CD4-positive, CD25-positive, alpha-beta regulatory T cell (primary cell): ENCODE data around the gene CLCN3. TPM values are rescaled to one million over a fixed set of nuclear protein-coding genes. Genes with fewer than 3 reads are reported as not detected.
A peak's percentile ranks its signal among the peaks of the same experiment; 100 is the strongest.

Source experiments
- ATAC-seq, 2 donors: fragments of 150-1000 bp; cut with Tn5 transposase; one replicate each; pipeline ENCODE4 v1.10.0; 2021; ENCODE audit warnings: low read depth in 2 of 2, moderate number of reproducible peaks in 2 of 2, moderate library complexity in 1 of 2
- DNase-seq, 3 donors: peaks; one replicate each; pipeline versions ENCODE4 v3.0.0 to v3.0.0-alpha.2; 2012 to 2022; ENCODE audit warnings: mixed read lengths in 1 of 3
- H3K27ac ChIP-seq: one replicate; pipeline ENCODE4 v1.7.0; 2013; ENCODE audit warnings: mild to moderate bottlenecking, low read length; ENCODE audit not compliant: insufficient read depth, poor library complexity, severe bottlenecking
- H3K27me3 ChIP-seq: one replicate; pipeline ENCODE4 v1.7.0; 2013; ENCODE audit warnings: low read length; ENCODE audit not compliant: control insufficient read depth, insufficient read depth
- H3K36me3 ChIP-seq: one replicate; pipeline ENCODE4 v1.7.0; 2013; ENCODE audit warnings: mild to moderate bottlenecking, low read length, moderate library complexity; ENCODE audit not compliant: control insufficient read depth, insufficient read depth
- H3K4me1 ChIP-seq: 2 replicates; pipeline ENCODE4 v1.7.0; 2013; ENCODE audit warnings: mild to moderate bottlenecking, low read length; ENCODE audit not compliant: insufficient read depth, control insufficient read depth, poor library complexity, severe bottlenecking
- H3K4me3 ChIP-seq: one replicate; pipeline ENCODE4 v1.7.0; 2013; ENCODE audit warnings: low read depth, mild to moderate bottlenecking, low read length, moderate library complexity
- H3K9me3 ChIP-seq, 2 experiments: 1 replicate in 1 of 2; 2 replicates in 1 of 2; pipeline ENCODE4 v1.7.0; 2013; ENCODE audit warnings: low read length in 2 of 2, mild to moderate bottlenecking in 1 of 2, moderate library complexity in 1 of 2; ENCODE audit not compliant: control insufficient read depth in 2 of 2
- H3K27ac Mint-ChIP-seq, 3 donors: one replicate each; pipeline ENCODE4 v1.8.0; 2020 to 2022; ENCODE audit warnings: mild to moderate bottlenecking in 3 of 3, mixed read lengths in 3 of 3, moderate library complexity in 2 of 3
- H3K27me3 Mint-ChIP-seq: one replicate; pipeline ENCODE4 v1.8.0; 2022; ENCODE audit warnings: mild to moderate bottlenecking, mixed read lengths
- H3K36me3 Mint-ChIP-seq: one replicate; pipeline ENCODE4 v1.8.0; 2020; ENCODE audit warnings: mixed read lengths
- H3K4me1 Mint-ChIP-seq, 4 donors: one replicate each; pipeline ENCODE4 v1.8.0; 2020 to 2022; ENCODE audit warnings: mixed read lengths in 4 of 4, mild to moderate bottlenecking in 1 of 4
- H3K4me3 Mint-ChIP-seq, 4 donors: one replicate each; pipeline ENCODE4 v1.8.0; 2020 to 2022; ENCODE audit warnings: mild to moderate bottlenecking in 4 of 4, mixed read lengths in 4 of 4, moderate library complexity in 3 of 4
- H3K9me3 Mint-ChIP-seq, 7 donors: one replicate each; pipeline ENCODE4 v1.8.0; 2020 to 2022; ENCODE audit warnings: mixed read lengths in 7 of 7, mild to moderate bottlenecking in 3 of 7, moderate library complexity in 2 of 7
- polyA plus RNA-seq, 4 donors: library from polyadenylated mRNA; unstranded; fragments of 300-500 nt; fragmentation: Illumina TruSeq; gene quantifications; one replicate each; pipeline ENCODE4 v1.2.3, GENCODE V29; 2021
- total RNA-seq: library from RNA; stranded (reverse); gene quantifications from one replicate; pipeline ENCODE4 v1.2.3, GENCODE V29; 2022

CLCN3 gene
- total and polyA plus RNA-seq, 5 donors from 2014 or later, result 6.3 to 17.0 (median 9.8) TPM

- Mint-ChIP-seq H3K4me3 (peak overlapping the region in 1 of 4 donors; percentile 54), H3K4me1 (peaks cover 11 to 59% (median 41%) of the 10 kb centered on the region in 4 donors), H3K27ac (peak overlapping the region in 1 of 3 donors; percentile 29), H3K36me3 (peaks cover 4% of the 10 kb centered on the region), H3K27me3 (no peaks in the 10 kb centered on the region), H3K9me3 (peaks cover 0 to 2% (median 0%) of the 10 kb centered on the region in 7 donors)
- no peak overlapping the region for H3K27ac ChIP-seq
- no peaks in the 10 kb centered on the region for H3K9me3 ChIP-seq
- no peak overlapping the region for H3K4me3 ChIP-seq
- no peaks in the 10 kb centered on the region for H3K36me3 ChIP-seq
- ATAC-seq (no peak), DNase-seq (no peak)
- H3K4me1 ChIP-seq, result peaks cover 6% of the 10 kb centered on the region
- no peaks in the 10 kb centered on the region for H3K27me3 ChIP-seq
These were observed 6.9 kb downstream of the CLCN3 start for GRCh38 chr4:169627307-169627706.

- no peak for ATAC-seq
- H3K9me3 ChIP-seq, result no peaks in the 10 kb centered on the region
- no peak overlapping the region for H3K4me3 ChIP-seq
- Mint-ChIP-seq H3K36me3 (peaks cover 4% of the 10 kb centered on the region), H3K27me3 (no peaks in the 10 kb centered on the region), H3K4me3 (no peak overlapping the region), H3K9me3 (peaks cover 0 to 2% (median 0%) of the 10 kb centered on the region in 7 donors), H3K4me1 (peaks cover 8 to 46% (median 31%) of the 10 kb centered on the region in 4 donors), H3K27ac (peak overlapping the region in 1 of 3 donors; percentile 80)
- no peaks in the 10 kb centered on the region for H3K36me3 ChIP-seq
- no peaks in the 10 kb centered on the region for H3K4me1 ChIP-seq
- no peak overlapping the region for H3K27ac ChIP-seq
- no peaks in the 10 kb centered on the region for H3K27me3 ChIP-seq
- no peak for DNase-seq
These were observed 8.2 kb downstream of the CLCN3 start for GRCh38 chr4:169628579-169628978.

DNA sequence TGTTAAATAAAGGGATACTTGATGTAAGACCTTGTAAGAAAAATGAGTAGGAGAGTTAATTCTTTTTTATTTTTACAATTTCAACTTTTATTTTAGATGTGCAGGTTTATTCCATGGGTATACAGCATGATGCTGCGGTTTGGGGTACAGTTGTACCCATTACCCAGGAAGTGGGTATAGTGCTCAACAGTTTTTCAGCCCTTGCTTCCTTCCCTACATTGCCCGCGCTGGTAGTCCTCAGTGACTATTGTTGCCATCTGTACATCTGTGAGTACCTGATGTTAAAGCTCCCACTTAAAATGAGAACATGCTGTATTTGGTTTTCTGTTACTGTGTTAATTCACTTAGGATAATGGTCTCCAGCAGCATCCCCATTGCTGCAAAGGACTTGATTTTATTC lies 9.7 kb downstream of the CLCN3 start:
- Mint-ChIP-seq H3K9me3 (peaks cover 0 to 2% (median 0%) of the 10 kb centered on the region in 7 donors), H3K4me3 (no peak overlapping the region), H3K36me3 (peaks cover 4% of the 10 kb centered on the region), H3K27me3 (no peaks in the 10 kb centered on the region), H3K27ac (no peak overlapping the region), H3K4me1 (peaks cover 8 to 44% (median 35%) of the 10 kb centered on the region in 4 donors)
- Histone ChIP-seq H3K27ac (no peak overlapping the region), H3K9me3 (no peaks in the 10 kb centered on the region), H3K4me1 (no peaks in the 10 kb centered on the region), H3K4me3 (no peak overlapping the region), H3K27me3 (no peaks in the 10 kb centered on the region), H3K36me3 (no peaks in the 10 kb centered on the region)
- ATAC-seq (no peak), DNase-seq (no peak)

DNA sequence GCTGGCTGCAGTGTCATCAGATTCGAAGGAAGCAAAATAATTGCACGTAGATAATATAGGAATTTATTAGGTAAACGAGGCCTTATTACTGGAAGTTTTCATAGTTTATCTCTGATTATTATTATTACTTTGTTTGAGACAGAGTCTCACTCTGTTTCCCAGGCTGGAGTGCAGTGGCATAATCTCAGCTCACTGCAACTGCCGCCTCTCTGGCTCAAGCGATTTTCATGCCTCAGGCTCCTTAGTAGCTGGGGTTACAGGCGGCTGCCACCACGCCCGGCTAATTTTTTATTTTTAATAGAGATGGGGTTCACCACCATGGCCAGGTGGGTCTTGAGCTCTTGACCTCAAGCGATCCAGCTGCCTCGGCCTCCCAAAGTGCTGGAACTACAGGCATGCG lies 12.5 kb downstream of the CLCN3 start:
- H3K9me3 Mint-ChIP-seq, result peaks cover 0 to 2% (median 0%) of the 10 kb centered on the region in 7 donors
- no peak for DNase-seq
- no peak overlapping the region for H3K4me3 Mint-ChIP-seq
- H3K4me1 ChIP-seq, result no peaks in the 10 kb centered on the region
- H3K27me3 ChIP-seq, result no peaks in the 10 kb centered on the region
- H3K36me3 ChIP-seq, result peaks cover 14% of the 10 kb centered on the region
- H3K27ac Mint-ChIP-seq, result peak overlapping the region in 1 of 3 donors; percentile 15
- no peak for ATAC-seq
- peaks cover 18% of the 10 kb centered on the region for H3K36me3 Mint-ChIP-seq
- peaks cover 19 to 33% (median 30%) of the 10 kb centered on the region in 4 donors for H3K4me1 Mint-ChIP-seq
- H3K4me3 ChIP-seq, result no peak overlapping the region
- no peak overlapping the region for H3K27ac ChIP-seq
- H3K9me3 ChIP-seq, result no peaks in the 10 kb centered on the region
- no peaks in the 10 kb centered on the region for H3K27me3 Mint-ChIP-seq

- no peak overlapping the region for H3K4me3 ChIP-seq
- no peak overlapping the region for H3K4me3 Mint-ChIP-seq
- DNase-seq (no peak), ATAC-seq (no peak)
- peaks cover 0 to 2% (median 0%) of the 10 kb centered on the region in 7 donors for H3K9me3 Mint-ChIP-seq
- no peaks in the 10 kb centered on the region for H3K9me3 ChIP-seq
- H3K27me3 ChIP-seq, result no peaks in the 10 kb centered on the region
- H3K27ac Mint-ChIP-seq, result no peak overlapping the region
- no peaks in the 10 kb centered on the region for H3K4me1 ChIP-seq
- peaks cover 26% of the 10 kb centered on the region for H3K36me3 Mint-ChIP-seq
- no peak overlapping the region for H3K27ac ChIP-seq
- peaks cover 25 to 29% (median 27%) of the 10 kb centered on the region in 4 donors for H3K4me1 Mint-ChIP-seq
- H3K27me3 Mint-ChIP-seq, result no peaks in the 10 kb centered on the region
- peaks cover 33% of the 10 kb centered on the region for H3K36me3 ChIP-seq
These were observed 14.6 kb downstream of the CLCN3 start for GRCh38 chr4:169634975-169635374.

GRCh38 chr4:169640261-169640870 lies 20.0 kb downstream of the CLCN3 start:
- ATAC-seq (no peak), DNase-seq (no peak)
- no peak overlapping the region for H3K4me3 Mint-ChIP-seq
- H3K4me1 Mint-ChIP-seq, result peaks cover 4 to 23% (median 15%) of the 10 kb centered on the region in 4 donors
- peaks cover 37% of the 10 kb centered on the region for H3K36me3 Mint-ChIP-seq
- H3K4me1 ChIP-seq, result no peaks in the 10 kb centered on the region
- peaks cover 55% of the 10 kb centered on the region for H3K36me3 ChIP-seq
- H3K27me3 Mint-ChIP-seq, result no peaks in the 10 kb centered on the region
- H3K4me3 ChIP-seq, result no peak overlapping the region
- no peak overlapping the region for H3K27ac Mint-ChIP-seq
- H3K9me3 ChIP-seq, result no peaks in the 10 kb centered on the region
- no peaks in the 10 kb centered on the region for H3K27me3 ChIP-seq
- H3K9me3 Mint-ChIP-seq, result no peaks in the 10 kb centered on the region
- H3K27ac ChIP-seq, result no peak overlapping the region

GRCh38 chr4:169644802-169645201 lies 24.4 kb downstream of the CLCN3 start:
- Histone ChIP-seq H3K9me3 (no peaks in the 10 kb centered on the region), H3K4me1 (no peaks in the 10 kb centered on the region), H3K36me3 (peaks cover 29% of the 10 kb centered on the region), H3K4me3 (no peak overlapping the region), H3K27me3 (no peaks in the 10 kb centered on the region), H3K27ac (no peak overlapping the region)
- Mint-ChIP-seq H3K27ac (no peak overlapping the region), H3K27me3 (no peaks in the 10 kb centered on the region), H3K9me3 (no peaks in the 10 kb centered on the region), H3K4me3 (no peak overlapping the region), H3K36me3 (peaks cover 25% of the 10 kb centered on the region), H3K4me1 (peaks cover 4 to 21% (median 7%) of the 10 kb centered on the region in 4 donors)
- no peak for ATAC-seq
- no peak for DNase-seq

DNA sequence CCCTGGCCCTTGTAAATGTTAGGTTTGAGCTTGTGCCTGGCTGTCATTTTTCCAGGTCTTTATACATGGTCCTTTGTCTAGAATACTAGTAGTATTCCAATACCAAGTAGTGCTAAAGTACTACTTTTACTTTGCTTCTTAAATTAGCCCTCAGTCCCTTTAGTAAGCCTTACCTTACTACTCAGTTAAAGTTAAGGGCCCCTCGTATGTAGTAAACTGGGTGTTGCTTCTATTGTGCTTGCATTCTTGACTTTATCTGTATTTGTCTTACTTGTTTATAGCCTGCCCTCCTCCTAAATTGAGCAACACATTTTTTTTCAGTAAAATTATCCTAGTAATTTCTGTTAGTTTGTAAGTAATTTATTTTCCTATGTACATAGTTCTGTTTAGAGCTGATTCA lies 25.2 kb downstream of the CLCN3 start:
- Mint-ChIP-seq H3K9me3 (no peaks in the 10 kb centered on the region), H3K36me3 (peaks cover 25% of the 10 kb centered on the region), H3K4me1 (peaks cover 9 to 22% (median 11%) of the 10 kb centered on the region in 4 donors), H3K27me3 (no peaks in the 10 kb centered on the region), H3K4me3 (no peak overlapping the region), H3K27ac (no peak overlapping the region)
- H3K4me1 ChIP-seq, result no peaks in the 10 kb centered on the region
- no peak for ATAC-seq
- no peak for DNase-seq
- H3K27me3 ChIP-seq, result no peaks in the 10 kb centered on the region
- no peak overlapping the region for H3K27ac ChIP-seq
- no peaks in the 10 kb centered on the region for H3K9me3 ChIP-seq
- H3K4me3 ChIP-seq, result no peak overlapping the region
- H3K36me3 ChIP-seq, result peaks cover 26% of the 10 kb centered on the region
